Activated T-helper 1 cell treated with anti-CD3 and anti-CD28 coated beads, Interleukin-12 subunit alpha, Interleukin-12 subunit beta, Interleukin-2, Interleukin-4 antibody, amounts not matched to agents 30 ng/mL and 10 ng/mL and 1 ng/mL, durations not matched to agents 14 hours and 24 hours and 36 hours (primary cell): ENCODE results near the gene TGM6. TPM values are rescaled to one million over a fixed set of nuclear protein-coding genes. Genes with fewer than 3 reads are reported as not detected.
"Not testable (repeated sequence)": the region's sequence is repeated elsewhere in the genome, so short reads cannot be mapped to it uniquely, and the experiment has no call there.

Experiments used
- DNase-seq: peaks from one replicate; pipeline ENCODE4 v3.0.0; 2021; ENCODE audit warnings: low spot score
- H3K27ac Mint-ChIP-seq: one replicate; pipeline ENCODE4 v1.8.0; 2021; ENCODE audit warnings: mild to moderate bottlenecking, mixed read lengths
- H3K27me3 Mint-ChIP-seq: one replicate; pipeline ENCODE4 v1.8.0; 2022; ENCODE audit warnings: mild to moderate bottlenecking, moderate library complexity, mixed read lengths; ENCODE audit not compliant: insufficient read depth
- H3K36me3 Mint-ChIP-seq: one replicate; pipeline ENCODE4 v1.8.0; 2021; ENCODE audit warnings: low read depth, mixed read lengths
- H3K4me1 Mint-ChIP-seq: one replicate; pipeline ENCODE4 v1.8.0; 2021; ENCODE audit warnings: low read depth, mixed read lengths
- H3K4me3 Mint-ChIP-seq: one replicate; pipeline ENCODE4 v1.8.0; 2021; ENCODE audit warnings: mild to moderate bottlenecking, moderate library complexity, mixed read lengths
- H3K9me3 Mint-ChIP-seq: one replicate; pipeline ENCODE4 v1.8.0; 2021; ENCODE audit warnings: mixed read lengths
- intact Hi-C: fragments of 100-400 bp; cut with micrococcal nuclease; formaldehyde crosslinking; loops from one replicate; pipeline ENCODE4 v1.15.1; 2024
- total RNA-seq: library from RNA; stranded (reverse); gene quantifications from 2 replicates; pipeline ENCODE4 v1.2.3, GENCODE V29; 2022

The TGM6 gene
- total RNA-seq, 1 donor from 2014 or later = not detected

DNA sequence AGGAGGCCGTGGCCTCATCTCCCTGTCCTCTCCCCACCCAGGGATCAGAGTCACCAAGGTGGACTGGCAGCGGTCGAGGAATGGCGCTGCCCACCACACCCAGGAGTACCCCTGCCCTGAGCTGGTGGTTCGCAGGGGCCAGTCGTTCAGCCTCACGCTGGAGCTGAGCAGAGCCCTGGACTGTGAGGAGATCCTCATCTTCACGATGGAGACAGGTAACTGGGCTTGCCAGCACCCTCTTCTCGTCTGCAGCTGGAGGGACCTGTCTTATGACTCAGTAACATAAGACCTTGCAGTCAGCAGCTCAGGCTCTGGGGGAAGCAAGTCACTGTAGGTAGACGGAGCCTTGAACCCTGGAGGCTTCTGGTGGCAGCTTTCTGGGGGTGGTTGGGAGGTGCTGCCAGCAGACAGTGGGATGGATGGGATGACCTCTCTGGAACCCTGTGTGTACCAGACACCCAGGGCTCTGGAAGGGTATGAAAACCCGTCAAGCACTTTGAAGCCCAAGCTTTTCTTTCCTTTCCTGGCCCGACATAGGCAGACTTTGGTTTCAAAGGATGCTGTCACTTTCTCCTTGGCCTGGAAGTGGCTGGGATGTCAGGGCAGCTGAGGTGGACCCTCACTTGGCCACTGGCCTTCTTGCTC lies 13.8 kb downstream of the TGM6 start:
- no peak for DNase-seq
- H3K27ac Mint-ChIP-seq = no peak overlapping the region
- H3K9me3 Mint-ChIP-seq = no peaks in the 10 kb centered on the region
- H3K27me3 Mint-ChIP-seq = no peaks in the 10 kb centered on the region
- intact Hi-C loops = no loop called here
- no peaks in the 10 kb centered on the region for H3K36me3 Mint-ChIP-seq
- no peak overlapping the region for H3K4me3 Mint-ChIP-seq
- H3K4me1 Mint-ChIP-seq = no peaks in the 10 kb centered on the region

GRCh38 chr20:2395136-2395535 lies 14.4 kb downstream of the TGM6 start:
- intact Hi-C loops = no loop called here
- H3K4me3 Mint-ChIP-seq = no peak overlapping the region
- no peaks in the 10 kb centered on the region for H3K4me1 Mint-ChIP-seq
- no peak overlapping the region for H3K27ac Mint-ChIP-seq
- DNase-seq = no peak
- H3K27me3 Mint-ChIP-seq = no peaks in the 10 kb centered on the region
- H3K9me3 Mint-ChIP-seq = no peaks in the 10 kb centered on the region
- H3K36me3 Mint-ChIP-seq = no peaks in the 10 kb centered on the region

- H3K27me3 Mint-ChIP-seq = no peaks in the 10 kb centered on the region
- H3K4me3 Mint-ChIP-seq = no peak overlapping the region
- H3K27ac Mint-ChIP-seq = no peak overlapping the region
- H3K36me3 Mint-ChIP-seq = no peaks in the 10 kb centered on the region
- intact Hi-C loops = no loop called here
- DNase-seq = no peak
- H3K4me1 Mint-ChIP-seq = no peaks in the 10 kb centered on the region
- H3K9me3 Mint-ChIP-seq = no peaks in the 10 kb centered on the region
Measured at GRCh38 chr20:2396241-2396814, 15.6 kb downstream of the TGM6 start.

DNA sequence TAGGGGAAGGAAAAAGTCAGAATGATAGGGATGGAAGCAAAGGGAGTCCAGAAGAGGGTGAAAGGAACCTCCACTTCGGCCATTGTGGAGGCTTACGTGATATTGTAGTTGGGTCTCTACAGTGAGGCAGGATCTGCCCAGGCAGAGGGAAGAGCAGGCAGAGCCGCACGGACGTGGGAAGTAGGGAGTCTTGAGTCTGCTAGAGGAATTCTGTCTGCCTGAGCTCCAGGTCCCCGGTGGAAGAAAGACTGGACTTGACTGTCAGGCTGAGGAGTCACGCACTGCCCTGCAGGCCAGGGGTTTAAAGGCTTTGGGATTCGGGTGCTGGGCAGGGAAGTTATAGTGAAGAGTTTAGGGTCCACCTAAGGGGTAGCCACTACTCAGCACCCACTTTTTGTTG lies 16.4 kb downstream of the TGM6 start:
- Mint-ChIP-seq H3K4me3 (no peak overlapping the region), H3K27me3 (no peaks in the 10 kb centered on the region), H3K4me1 (no peaks in the 10 kb centered on the region), H3K36me3 (no peaks in the 10 kb centered on the region), H3K27ac (no peak overlapping the region), H3K9me3 (no peaks in the 10 kb centered on the region)
- intact Hi-C loops = no loop called here
- DNase-seq = no peak

GRCh38 chr20:2397595-2398145 lies 17.0 kb downstream of the TGM6 start:
- Mint-ChIP-seq H3K4me1 (no peaks in the 10 kb centered on the region), H3K9me3 (no peaks in the 10 kb centered on the region), H3K36me3 (no peaks in the 10 kb centered on the region), H3K27ac (no peak overlapping the region), H3K4me3 (no peak overlapping the region), H3K27me3 (no peaks in the 10 kb centered on the region)
- intact Hi-C loops = no loop called here
- DNase-seq = no peak

DNA sequence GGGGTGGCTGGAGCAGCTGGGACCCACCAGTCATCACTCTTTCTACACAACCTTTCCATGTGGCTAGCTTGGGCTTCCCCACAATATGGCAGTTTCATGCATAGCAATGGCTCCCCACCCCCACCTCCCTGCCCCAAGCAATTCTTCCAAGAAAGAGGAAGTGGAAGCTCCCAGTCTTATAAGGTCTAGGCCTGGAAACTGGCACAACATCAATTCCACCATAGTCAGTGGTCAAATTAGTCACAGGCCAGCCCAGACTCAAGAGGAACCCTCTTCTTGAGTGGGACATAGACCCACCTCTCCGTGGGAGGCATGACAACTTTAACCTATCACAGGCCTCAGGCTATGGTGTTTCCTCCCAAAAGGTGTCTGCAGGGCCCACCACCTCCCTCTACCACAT lies 17.7 kb downstream of the TGM6 start:
- no peaks in the 10 kb centered on the region for H3K36me3 Mint-ChIP-seq
- no peaks in the 10 kb centered on the region for H3K4me1 Mint-ChIP-seq
- no peaks in the 10 kb centered on the region for H3K9me3 Mint-ChIP-seq
- H3K4me3 Mint-ChIP-seq = no peak overlapping the region
- intact Hi-C loops = no loop called here
- DNase-seq = no peak
- H3K27ac Mint-ChIP-seq = no peak overlapping the region
- H3K27me3 Mint-ChIP-seq = no peaks in the 10 kb centered on the region

GRCh38 chr20:2399390-2399789 lies 18.7 kb downstream of the TGM6 start:
- intact Hi-C loops = no loop called here
- Mint-ChIP-seq H3K9me3 (no peaks in the 10 kb centered on the region), H3K27me3 (no peaks in the 10 kb centered on the region), H3K36me3 (no peaks in the 10 kb centered on the region), H3K4me3 (no peak overlapping the region), H3K27ac (no peak overlapping the region), H3K4me1 (no peaks in the 10 kb centered on the region)
- no peak for DNase-seq

GRCh38 chr20:2400290-2400689 lies 19.6 kb downstream of the TGM6 start:
- Mint-ChIP-seq H3K4me1 (no peaks in the 10 kb centered on the region), H3K9me3 (peaks cover 5% of the 10 kb centered on the region), H3K27me3 (no peaks in the 10 kb centered on the region), H3K27ac (no peak overlapping the region), H3K4me3 (no peak overlapping the region), H3K36me3 (no peaks in the 10 kb centered on the region)
- DNase-seq = no peak
- intact Hi-C loops = no loop called here

DNA sequence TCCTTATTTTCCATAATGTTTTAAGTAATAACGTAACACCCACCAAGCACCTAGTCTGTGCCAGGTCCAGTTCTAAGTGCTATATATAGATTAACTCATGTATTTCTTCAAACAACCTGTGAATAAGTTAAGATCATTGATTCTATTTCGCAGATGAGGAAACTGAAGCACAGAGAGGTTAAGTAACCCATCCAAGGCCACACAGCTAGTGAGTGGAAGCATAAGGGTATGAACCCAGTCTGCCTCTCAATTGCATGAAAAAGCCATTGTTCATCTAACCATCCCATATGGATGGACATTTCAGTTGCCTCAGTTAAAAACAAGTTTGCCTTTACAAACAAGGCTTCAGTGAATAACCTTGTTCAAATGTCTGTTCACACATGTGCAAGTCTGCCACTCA lies 20.8 kb downstream of the TGM6 start:
- Mint-ChIP-seq H3K36me3 (no peaks in the 10 kb centered on the region), H3K27me3 (no peaks in the 10 kb centered on the region), H3K27ac (no peak overlapping the region), H3K9me3 (peaks cover 5% of the 10 kb centered on the region), H3K4me1 (no peaks in the 10 kb centered on the region), H3K4me3 (no peak overlapping the region)
- intact Hi-C loops = no loop called here
- DNase-seq = no peak

DNA sequence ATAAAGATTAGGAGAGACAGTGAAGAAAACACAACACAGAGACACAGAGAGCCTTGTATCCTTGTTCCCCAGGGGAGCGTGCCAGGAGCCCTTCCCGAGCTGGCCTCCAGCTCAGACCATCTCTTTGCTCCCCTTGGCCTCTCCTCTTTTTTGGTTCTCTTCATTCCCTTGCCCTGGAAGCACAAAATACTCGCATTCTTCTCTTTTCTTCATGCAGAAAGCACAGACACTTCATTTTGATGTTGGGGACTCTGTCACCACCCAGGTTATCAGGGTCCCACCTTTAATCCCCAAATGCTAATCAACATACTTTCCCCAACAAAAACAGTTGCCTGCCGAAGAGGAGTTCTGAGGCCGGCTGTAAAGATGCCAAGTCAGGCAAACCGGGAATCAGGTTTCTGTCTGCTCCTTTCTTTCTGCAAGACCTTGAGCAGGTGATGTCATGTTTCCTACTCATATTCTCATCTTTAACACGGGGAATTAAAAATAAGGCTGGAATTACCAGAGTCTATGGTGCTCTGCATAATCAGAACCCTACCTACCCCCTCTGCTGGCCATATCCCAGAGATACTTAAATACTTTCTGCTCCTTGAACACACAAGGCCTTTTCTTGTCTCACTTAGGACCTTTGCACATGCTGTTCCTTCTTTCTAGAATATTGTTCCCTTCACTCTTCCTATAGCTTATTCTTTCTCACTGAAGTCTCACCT lies 21.7 kb downstream of the TGM6 start:
- intact Hi-C loops = no loop called here
- Mint-ChIP-seq H3K9me3 (peaks cover 5% of the 10 kb centered on the region), H3K4me3 (no peak overlapping the region), H3K36me3 (no peaks in the 10 kb centered on the region), H3K4me1 (no peaks in the 10 kb centered on the region), H3K27me3 (no peaks in the 10 kb centered on the region), H3K27ac (no peak overlapping the region)
- DNase-seq = no peak

DNA sequence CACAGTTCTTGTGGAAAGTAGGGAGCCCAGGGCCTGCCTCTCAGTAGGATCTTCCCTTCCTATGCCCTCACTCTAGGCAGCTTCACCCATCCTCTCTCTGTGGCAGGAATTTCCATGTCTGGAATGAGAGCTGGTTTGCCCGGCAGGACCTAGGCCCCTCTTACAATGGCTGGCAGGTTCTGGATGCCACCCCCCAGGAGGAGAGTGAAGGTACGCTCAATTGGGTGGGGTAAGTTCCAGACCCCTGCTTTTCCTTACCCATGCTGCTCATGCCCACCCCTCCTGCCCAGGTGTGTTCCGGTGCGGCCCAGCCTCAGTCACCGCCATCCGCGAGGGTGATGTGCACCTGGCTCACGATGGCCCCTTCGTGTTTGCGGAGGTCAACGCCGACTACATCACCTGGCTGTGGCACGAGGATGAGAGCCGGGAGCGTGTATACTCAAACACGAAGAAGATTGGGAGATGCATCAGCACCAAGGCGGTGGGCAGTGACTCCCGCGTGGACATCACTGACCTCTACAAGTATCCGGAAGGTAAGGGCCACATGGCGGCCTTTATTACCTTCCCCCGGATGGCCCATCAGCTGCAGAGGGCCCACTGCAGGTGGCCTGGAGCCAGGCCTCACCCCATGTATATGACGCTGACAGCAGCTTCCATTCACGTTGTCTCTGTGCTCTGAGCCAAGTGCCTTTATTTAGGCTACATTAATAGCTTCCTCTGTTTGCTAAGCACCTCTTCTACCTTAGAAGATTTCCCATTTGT lies 22.8 kb downstream of the TGM6 start:
- intact Hi-C loops = no loop called here
- peaks cover 2% of the 10 kb centered on the region for H3K27me3 Mint-ChIP-seq

GRCh38 chr20:2405693-2406065 lies 25.0 kb downstream of the TGM6 start:
- no peak overlapping the region for H3K4me3 Mint-ChIP-seq
- peaks cover 9% of the 10 kb centered on the region for H3K27me3 Mint-ChIP-seq
- DNase-seq = no peak
- H3K4me1 Mint-ChIP-seq = no peaks in the 10 kb centered on the region
- H3K36me3 Mint-ChIP-seq = no peaks in the 10 kb centered on the region
- H3K9me3 Mint-ChIP-seq = peaks cover 5% of the 10 kb centered on the region
- intact Hi-C loops = no loop called here
- no peak overlapping the region for H3K27ac Mint-ChIP-seq

More for the DNA sequence above, 22.8 kb downstream of the TGM6 start:
- no peak for DNase-seq
- H3K27ac Mint-ChIP-seq = no peak overlapping the region
- no peaks in the 10 kb centered on the region for H3K36me3 Mint-ChIP-seq
- H3K4me3 Mint-ChIP-seq = no peak overlapping the region
- H3K4me1 Mint-ChIP-seq = no peaks in the 10 kb centered on the region
- H3K9me3 Mint-ChIP-seq = peaks cover 5% of the 10 kb centered on the region

DNA sequence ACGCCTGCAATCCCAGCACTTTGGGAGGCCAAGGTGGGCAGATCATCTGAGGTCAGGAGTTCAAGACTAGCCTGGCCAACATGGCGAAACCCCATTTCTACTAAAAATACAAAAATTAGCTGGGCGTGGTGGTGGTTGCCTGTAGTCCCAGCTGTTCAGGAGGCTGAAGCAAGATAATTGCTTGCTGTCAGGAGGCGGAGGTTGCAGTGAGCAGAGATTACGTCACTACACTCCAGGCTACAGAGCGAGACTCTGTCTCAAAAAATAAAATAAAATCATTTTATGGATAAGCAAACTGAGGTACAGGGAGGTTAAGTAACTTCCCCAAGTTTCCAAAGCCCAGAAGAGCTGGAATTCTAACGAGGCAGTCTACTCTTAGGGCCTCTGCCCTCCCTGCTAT lies 26.7 kb downstream of the TGM6 start:
- H3K4me1 Mint-ChIP-seq, H3K9me3 Mint-ChIP-seq, H3K27ac Mint-ChIP-seq, H3K4me3 Mint-ChIP-seq, H3K36me3 Mint-ChIP-seq, DNase-seq, intact Hi-C loops: not testable (repeated sequence)
- H3K27me3 Mint-ChIP-seq = peaks cover 17% of the 10 kb centered on the region
